Rectal smooth muscle tissue (tissue), 1 donor: ENCODE data around the gene FAM47B.

Experiments used
- H3K27ac ChIP-seq: one replicate; pipeline ENCODE4 v1.7.0; 2013; ENCODE audit warnings: low read depth, low read length, inconsistent platforms
- H3K27me3 ChIP-seq: one replicate; pipeline ENCODE4 v1.7.0; 2013; ENCODE audit warnings: low read length; ENCODE audit not compliant: control insufficient read depth, insufficient read depth
- H3K36me3 ChIP-seq: one replicate; pipeline ENCODE4 v1.7.0; 2013; ENCODE audit warnings: low read length; ENCODE audit not compliant: control insufficient read depth, insufficient read depth
- H3K4me1 ChIP-seq: one replicate; pipeline ENCODE4 v1.7.0; 2013; ENCODE audit warnings: low read length; ENCODE audit not compliant: control insufficient read depth, insufficient read depth
- H3K4me3 ChIP-seq: one replicate; pipeline ENCODE4 v1.7.0; 2013; ENCODE audit warnings: low read length
- H3K9ac ChIP-seq: one replicate; pipeline ENCODE4 v1.7.0; 2013; ENCODE audit warnings: low read length

The FAM47B gene

GRCh38 chrX:34942496-34942895 is at the start of gene FAM47B:
TSS of gene FAM47B (plus strand) at chrX:34942796. CDS start at chrX:34942832, 36 bp downstream.
- Histone ChIP-seq H3K9ac (no peak within 1 kb of the TSS), H3K36me3 (no peaks in the 10 kb centered on the region), H3K27me3 (no peaks in the 10 kb centered on the region), H3K4me3 (no peak within 1 kb of the TSS), H3K4me1 (no peaks in the 10 kb centered on the region), H3K27ac (no peak within 1 kb of the TSS)

GRCh38 chrX:34893741-34894140 is 48.9 kb upstream of the FAM47B start:
- H3K4me3 ChIP-seq: no peak overlapping the region
- no peaks in the 10 kb centered on the region for H3K27me3 ChIP-seq
- H3K36me3 ChIP-seq: no peaks in the 10 kb centered on the region
- H3K4me1 ChIP-seq: no peaks in the 10 kb centered on the region
- H3K27ac ChIP-seq: no peak overlapping the region
- no peak overlapping the region for H3K9ac ChIP-seq

- Histone ChIP-seq H3K36me3 (no peaks in the 10 kb centered on the region), H3K9ac (no peak overlapping the region), H3K27ac (no peak overlapping the region), H3K27me3 (no peaks in the 10 kb centered on the region), H3K4me3 (no peak overlapping the region), H3K4me1 (no peaks in the 10 kb centered on the region)
Measured at GRCh38 chrX:34900691-34901090, 41.9 kb upstream of the FAM47B start.

GRCh38 chrX:34901761-34902160 is 40.8 kb upstream of the FAM47B start:
- Histone ChIP-seq H3K36me3 (no peaks in the 10 kb centered on the region), H3K27ac (no peak overlapping the region), H3K4me1 (no peaks in the 10 kb centered on the region), H3K9ac (no peak overlapping the region), H3K27me3 (no peaks in the 10 kb centered on the region), H3K4me3 (no peak overlapping the region)

- no peaks in the 10 kb centered on the region for H3K27me3 ChIP-seq
- H3K36me3 ChIP-seq: no peaks in the 10 kb centered on the region
- no peak overlapping the region for H3K4me3 ChIP-seq
- no peak overlapping the region for H3K27ac ChIP-seq
- no peak overlapping the region for H3K9ac ChIP-seq
- H3K4me1 ChIP-seq: no peaks in the 10 kb centered on the region
Measured at GRCh38 chrX:34903316-34903715, 39.3 kb upstream of the FAM47B start.

DNA sequence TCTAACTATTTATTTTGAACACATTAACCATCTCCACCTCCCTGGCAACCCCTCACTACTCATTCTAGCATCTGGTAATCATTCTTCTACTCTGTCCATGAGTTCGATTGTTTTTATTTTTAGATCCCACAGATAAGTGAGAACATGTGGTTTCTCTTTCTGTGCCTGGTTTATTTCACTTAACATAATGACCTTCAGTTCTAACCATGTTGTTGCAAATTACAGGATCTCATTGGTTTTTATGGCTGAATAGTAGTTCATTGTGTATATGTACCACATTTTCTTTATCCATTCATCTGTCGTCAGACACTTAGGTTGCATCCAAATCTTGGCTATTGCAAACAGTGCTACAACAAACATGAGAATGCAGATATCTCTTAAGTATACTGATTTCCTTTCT is 33.4 kb upstream of the FAM47B start:
- H3K36me3 ChIP-seq: no peaks in the 10 kb centered on the region
- H3K27me3 ChIP-seq: no peaks in the 10 kb centered on the region
- H3K9ac ChIP-seq: no peak overlapping the region
- no peaks in the 10 kb centered on the region for H3K4me1 ChIP-seq
- H3K27ac ChIP-seq: no peak overlapping the region
- no peak overlapping the region for H3K4me3 ChIP-seq

- no peaks in the 10 kb centered on the region for H3K36me3 ChIP-seq
- no peak overlapping the region for H3K27ac ChIP-seq
- H3K9ac ChIP-seq: no peak overlapping the region
- H3K4me1 ChIP-seq: no peaks in the 10 kb centered on the region
- no peaks in the 10 kb centered on the region for H3K27me3 ChIP-seq
- no peak overlapping the region for H3K4me3 ChIP-seq
Measured at GRCh38 chrX:34915463-34916225, 27.0 kb upstream of the FAM47B start.

- no peak overlapping the region for H3K9ac ChIP-seq
- H3K4me3 ChIP-seq: no peak overlapping the region
- no peak overlapping the region for H3K27ac ChIP-seq
- no peaks in the 10 kb centered on the region for H3K27me3 ChIP-seq
- no peaks in the 10 kb centered on the region for H3K36me3 ChIP-seq
- H3K4me1 ChIP-seq: no peaks in the 10 kb centered on the region
Measured at GRCh38 chrX:34917146-34917545, 25.4 kb upstream of the FAM47B start.

DNA sequence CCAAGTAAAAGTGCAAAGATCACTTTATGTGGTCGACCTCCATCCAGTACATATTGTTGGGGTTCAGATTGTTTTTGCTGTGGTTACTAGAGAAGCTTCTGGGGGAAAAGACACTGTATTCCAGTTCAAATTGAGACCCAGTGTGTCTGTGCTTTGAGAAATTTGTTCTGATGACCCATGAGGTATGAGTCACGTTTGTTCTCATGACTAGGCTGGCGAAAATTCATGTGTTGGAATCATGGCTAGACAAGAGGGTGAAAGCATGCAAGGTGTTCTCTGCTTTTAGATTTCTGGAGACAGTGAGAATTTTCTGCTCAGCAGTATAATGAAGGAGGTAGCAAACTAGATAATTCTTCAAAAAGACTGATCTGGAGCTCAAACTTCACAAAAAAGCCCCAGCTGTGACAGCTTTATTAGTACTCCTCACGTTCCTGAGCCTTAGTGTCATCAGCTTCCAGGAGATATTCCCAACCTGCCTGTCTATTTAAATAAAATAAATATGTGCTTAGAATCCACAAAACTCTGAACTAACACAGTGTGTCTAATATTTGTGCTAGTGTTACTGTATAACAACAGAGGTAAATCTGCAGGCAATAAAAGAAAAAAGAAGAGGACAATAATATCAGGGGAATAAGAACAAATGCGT is 24.4 kb upstream of the FAM47B start:
- no peaks in the 10 kb centered on the region for H3K4me1 ChIP-seq
- H3K27ac ChIP-seq: no peak overlapping the region
- H3K9ac ChIP-seq: no peak overlapping the region
- no peaks in the 10 kb centered on the region for H3K36me3 ChIP-seq
- no peaks in the 10 kb centered on the region for H3K27me3 ChIP-seq
- H3K4me3 ChIP-seq: no peak overlapping the region

DNA sequence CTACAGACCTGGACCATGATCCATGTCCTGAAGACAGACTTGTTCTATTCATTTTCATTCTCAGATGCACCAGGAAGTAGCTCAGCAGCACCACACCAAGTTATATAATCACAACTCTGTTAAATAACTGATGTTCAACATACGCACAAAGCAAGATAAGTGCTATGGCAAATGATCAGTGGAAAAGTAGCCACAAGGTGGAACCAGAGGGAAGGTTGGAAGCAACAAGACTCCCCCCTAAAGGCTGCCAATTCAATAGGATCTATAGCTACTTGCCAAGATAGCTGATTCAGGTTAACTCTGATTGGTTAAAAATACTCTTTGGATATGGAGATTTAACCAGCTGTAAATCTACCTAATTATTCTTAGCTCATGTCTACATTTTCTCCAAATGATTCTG is 23.7 kb upstream of the FAM47B start:
- Histone ChIP-seq H3K4me1 (no peaks in the 10 kb centered on the region), H3K36me3 (no peaks in the 10 kb centered on the region), H3K27ac (no peak overlapping the region), H3K9ac (no peak overlapping the region), H3K27me3 (no peaks in the 10 kb centered on the region), H3K4me3 (no peak overlapping the region)

- H3K9ac ChIP-seq: no peak overlapping the region
- no peak overlapping the region for H3K27ac ChIP-seq
- H3K4me3 ChIP-seq: no peak overlapping the region
- H3K36me3 ChIP-seq: no peaks in the 10 kb centered on the region
- H3K27me3 ChIP-seq: no peaks in the 10 kb centered on the region
- no peaks in the 10 kb centered on the region for H3K4me1 ChIP-seq
Measured at GRCh38 chrX:34927866-34928265, 14.7 kb upstream of the FAM47B start.

- no peaks in the 10 kb centered on the region for H3K27me3 ChIP-seq
- no peak overlapping the region for H3K9ac ChIP-seq
- no peaks in the 10 kb centered on the region for H3K4me1 ChIP-seq
- H3K27ac ChIP-seq: no peak overlapping the region
- H3K4me3 ChIP-seq: no peak overlapping the region
- no peaks in the 10 kb centered on the region for H3K36me3 ChIP-seq
Measured at GRCh38 chrX:34943235-34943634, 639 bp downstream of the FAM47B start.

DNA sequence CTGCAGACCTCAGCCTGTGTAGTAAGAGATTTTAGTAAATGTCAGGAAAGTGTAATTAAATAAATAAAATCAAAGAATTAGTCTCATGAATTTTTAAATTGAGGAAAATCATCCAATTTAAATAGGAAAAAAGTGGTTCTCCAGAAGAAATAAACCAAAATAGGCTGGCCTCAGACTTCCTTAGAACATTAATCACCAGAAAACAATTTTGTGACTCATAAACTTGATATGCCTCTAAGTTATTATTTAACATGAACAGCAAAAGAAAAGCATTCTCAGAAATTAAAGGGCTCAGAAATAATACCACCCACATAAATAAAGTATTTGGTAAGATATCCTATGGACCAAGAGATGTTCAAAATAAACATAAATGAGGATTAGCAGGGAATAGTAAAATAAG is 14.3 kb downstream of the FAM47B start:
- no peaks in the 10 kb centered on the region for H3K36me3 ChIP-seq
- no peaks in the 10 kb centered on the region for H3K4me1 ChIP-seq
- H3K27ac ChIP-seq: no peak overlapping the region
- H3K27me3 ChIP-seq: no peaks in the 10 kb centered on the region
- no peak overlapping the region for H3K9ac ChIP-seq
- H3K4me3 ChIP-seq: no peak overlapping the region
